H1 (cell line): ENCODE data around the gene ATP6V0D1. TPM values are rescaled to one million over a fixed set of nuclear protein-coding genes. Genes with fewer than 3 reads are reported as not detected.

Experiments
- CTCF ChIA-PET: fragments of 300-600 bp; sonication (Branson Sonifier 250); formaldehyde crosslinking; loops from one replicate; lab custom pipeline; 2021; ENCODE audit not compliant: partially characterized antibody; lab: Charles Lee
- POLR2A ChIA-PET: fragments of 300-600 bp; sonication (Branson Sonifier 250); formaldehyde crosslinking; loops from one replicate; lab custom pipeline; 2021; ENCODE audit warnings: inconsistent platforms; ENCODE audit not compliant: partially characterized antibody; lab: Charles Lee
- DNase-seq, 2 experiments: peaks; one replicate each; pipeline versions ENCODE4 v3.0.0 to v3.0.0-alpha.2; 2010 to 2022; ENCODE audit warnings: low spot score in 2 of 2, low read depth in 1 of 2, mixed read lengths in 1 of 2
- FAIRE-seq: peaks from 2 replicates; lab custom pipeline; 2011; peaks lifted over from hg19 to GRCh38; lab: Jason Lieb, UNC
- H2AFZ ChIP-seq: 2 replicates; pipeline ENCODE4 v1.8.1; 2012; ENCODE audit warnings: low read length, inconsistent platforms
- H2AK5ac ChIP-seq: 2 replicates; pipeline ENCODE4 v1.6.1; 2013; ENCODE audit warnings: low read depth, low read length
- H2BK120ac ChIP-seq: replicated peaks from 2 replicates; pipeline ENCODE3; 2013; ENCODE audit warnings: low read depth, low read length, inconsistent platforms
- H2BK12ac ChIP-seq: 2 replicates; pipeline ENCODE4 v1.6.1; 2013; ENCODE audit warnings: low read depth, low read length
- H2BK15ac ChIP-seq: 2 replicates; pipeline ENCODE4 v1.6.1; 2013; ENCODE audit warnings: low read length
- H2BK20ac ChIP-seq: 2 replicates; pipeline ENCODE4 v1.6.1; 2013; ENCODE audit warnings: low read length
- H2BK5ac ChIP-seq: 2 replicates; pipeline ENCODE4 v1.6.1; 2013; ENCODE audit warnings: low read depth, low read length
- H3K14ac ChIP-seq: 2 replicates; pipeline ENCODE4 v1.6.1; 2013; ENCODE audit warnings: inconsistent platforms; ENCODE audit not compliant: insufficient read length
- H3K18ac ChIP-seq: 2 replicates; pipeline ENCODE4 v1.6.1; 2013; ENCODE audit warnings: low read length; ENCODE audit errors: extremely low read depth
- H3K23ac ChIP-seq: 2 replicates; pipeline ENCODE4 v1.6.1; 2013; ENCODE audit warnings: inconsistent platforms; ENCODE audit not compliant: insufficient read length
- H3K23me2 ChIP-seq: 2 replicates; pipeline ENCODE4 v1.6.1; 2013; ENCODE audit warnings: low read depth, low read length
- H3K27ac ChIP-seq: 2 replicates; pipeline ENCODE4 v1.6.1; 2011; ENCODE audit warnings: low read depth, low read length, inconsistent platforms
- H3K27me3 ChIP-seq, 4 experiments: replicated peaks in 1 of 4; 1 replicate in 1 of 4; 2 replicates in 3 of 4; pipeline versions ENCODE4 v1.6.1 to v1.8.1; 2011 to 2013; ENCODE audit warnings: low read length in 3 of 4, mild to moderate bottlenecking in 3 of 4, inconsistent platforms in 2 of 4, mixed read lengths in 2 of 4, moderate library complexity in 1 of 4; ENCODE audit not compliant: control insufficient read depth in 3 of 4, insufficient read depth in 3 of 4; ENCODE audit errors: extremely low read depth in 1 of 4
- H3K36me3 ChIP-seq, 4 experiments: 2 replicates each; pipeline versions ENCODE4 v1.6.1 to v1.8.1; 2011 to 2013; ENCODE audit warnings: mild to moderate bottlenecking in 4 of 4, low read length in 3 of 4, moderate library complexity in 2 of 4, control low read depth in 1 of 4, inconsistent platforms in 1 of 4; ENCODE audit not compliant: insufficient read depth in 4 of 4, control insufficient read depth in 2 of 4
- H3K4ac ChIP-seq: replicated peaks from 2 replicates; pipeline ENCODE3; 2013; ENCODE audit warnings: low read length, low read depth, mixed read lengths, inconsistent platforms; ENCODE audit not compliant: insufficient read length
- H3K4me1 ChIP-seq, 4 experiments: replicated peaks in 1 of 4; 1 replicate in 1 of 4; 2 replicates in 3 of 4; pipeline versions ENCODE4 v1.6.1 to v1.8.1; 2011 to 2013; ENCODE audit warnings: low read length in 3 of 4, inconsistent platforms in 2 of 4, mixed read lengths in 1 of 4; ENCODE audit not compliant: insufficient read depth in 4 of 4, control insufficient read depth in 3 of 4
- H3K4me2 ChIP-seq, 2 experiments: 2 replicates each; pipeline versions ENCODE4 v1.6.1 to v1.8.1; 2011 to 2013; ENCODE audit warnings: low read depth in 2 of 2, low read length in 2 of 2, control low read depth in 1 of 2, inconsistent platforms in 1 of 2, mild to moderate bottlenecking in 1 of 2; ENCODE audit not compliant: insufficient read depth in 1 of 2
- H3K4me3 ChIP-seq, 4 experiments: fragments of 200-600, 300-600 bp in 1 of 4; sonication (generic), shearing (Covaris generic), sonication (Bioruptor Twin) in 1 of 4; 2 replicates each; pipeline versions ENCODE4 v1.5.1 to v1.8.1; 2011 to 2016; ENCODE audit warnings: low read length in 4 of 4, low read depth in 3 of 4, control low read depth in 2 of 4, inconsistent platforms in 2 of 4, mild to moderate bottlenecking in 2 of 4, mixed read lengths in 1 of 4, moderate library complexity in 1 of 4; ENCODE audit not compliant: insufficient read depth in 2 of 4; ENCODE audit errors: extremely low read depth in 1 of 4
- H3K56ac ChIP-seq: replicated peaks from 2 replicates; pipeline ENCODE3; 2013; ENCODE audit warnings: low read depth, mild to moderate bottlenecking, mixed read lengths, low read length, inconsistent platforms; ENCODE audit not compliant: insufficient read length
- H3K79me1 ChIP-seq: 2 replicates; pipeline ENCODE4 v1.6.1; 2013; ENCODE audit warnings: low read depth, low read length, control low read depth
- H3K79me2 ChIP-seq, 2 experiments: 2 replicates each; pipeline versions ENCODE4 v1.6.1 to v1.8.1; 2012 to 2013; ENCODE audit warnings: low read length in 2 of 2, mild to moderate bottlenecking in 2 of 2, inconsistent platforms in 1 of 2; ENCODE audit not compliant: insufficient read depth in 2 of 2, control insufficient read depth in 1 of 2
- H3K9ac ChIP-seq, 4 experiments: replicated peaks in 1 of 4; 1 replicate in 1 of 4; 2 replicates in 3 of 4; pipeline versions ENCODE4 v1.6.1 to v1.8.1; 2011 to 2013; ENCODE audit warnings: low read depth in 3 of 4, low read length in 3 of 4, control low read depth in 2 of 4, mild to moderate bottlenecking in 2 of 4, moderate library complexity in 2 of 4, inconsistent platforms in 1 of 4; ENCODE audit errors: extremely low read depth in 1 of 4
- H3K9me3 ChIP-seq, 2 experiments: 2 replicates each; pipeline versions ENCODE4 v1.6.1 to v1.8.1; 2012 to 2013; ENCODE audit warnings: mild to moderate bottlenecking in 2 of 2, moderate library complexity in 2 of 2, control low read depth in 1 of 2, inconsistent platforms in 1 of 2, low read depth in 1 of 2, low read length in 1 of 2, mixed read lengths in 1 of 2; ENCODE audit not compliant: insufficient read depth in 2 of 2
- H4K20me1 ChIP-seq, 2 experiments: replicated peaks in 1 of 2; 2 replicates each; pipeline versions ENCODE3 to v1.8.1; 2011 to 2013; ENCODE audit warnings: inconsistent platforms in 2 of 2, low read length in 2 of 2, mild to moderate bottlenecking in 1 of 2; ENCODE audit not compliant: insufficient read depth in 2 of 2, control insufficient read depth in 1 of 2
- H4K5ac ChIP-seq: 2 replicates; pipeline ENCODE4 v1.6.1; 2013; ENCODE audit warnings: low read length, low read depth, mixed read lengths, inconsistent platforms; ENCODE audit not compliant: insufficient read length
- H4K8ac ChIP-seq: 2 replicates; pipeline ENCODE4 v1.8.0; 2013; ENCODE audit warnings: mild to moderate bottlenecking, moderate library complexity, low read length, inconsistent platforms; ENCODE audit not compliant: insufficient read depth; ENCODE audit errors: extremely low read depth
- H4K91ac ChIP-seq: replicated peaks from 2 replicates; pipeline ENCODE3; 2013; ENCODE audit warnings: low read length, mixed read lengths, inconsistent platforms; ENCODE audit not compliant: insufficient read length
- BACH1 ChIP-seq: IDR thresholded peaks from 2 replicates; pipeline ENCODE4 v1.6.1; 2012; ENCODE audit warnings: low read length, improper control_type of control experiment
- EZH2 ChIP-seq: fragments of 200-600 bp; sonication (generic); IDR thresholded peaks from 2 replicates; pipeline ENCODE4 v1.7.1; 2012; ENCODE audit warnings: low read depth, mild to moderate bottlenecking, moderate library complexity, low read length, inconsistent platforms; ENCODE audit not compliant: severe bottlenecking
- RFX5 ChIP-seq: IDR thresholded peaks from 2 replicates; pipeline ENCODE4 v1.6.1; 2011; ENCODE audit warnings: low read depth, low read length, improper control_type of control experiment, borderline replicate concordance
- SRF ChIP-seq: IDR thresholded peaks from 2 replicates; pipeline ENCODE4 v1.6.1; 2011; ENCODE audit warnings: mild to moderate bottlenecking, low read depth, low read length, moderate library complexity
- TEAD4 ChIP-seq: IDR thresholded peaks from 2 replicates; pipeline ENCODE4 v1.6.1; 2012; ENCODE audit warnings: low read depth, low read length, inconsistent platforms, mixed read lengths
- WGBS, 2 experiments: shearing (Covaris generic) in 1 of 2; methylation state at CpG; one replicate each; pipeline versions ENCODE4 v1.1.6 to v1.1.7; 2013 to 2015; ENCODE audit warnings: low lambda C conversion rate in 2 of 2, mixed read lengths in 2 of 2, inconsistent platforms in 1 of 2, low coverage in 1 of 2, missing lambda C conversion rate in 1 of 2; ENCODE audit not compliant: insufficient replicate concordance in 2 of 2, insufficient coverage in 1 of 2, insufficient read length in 1 of 2; ENCODE audit errors: extremely low coverage in 1 of 2, missing lambda C conversion rate in 1 of 2; 5-methylcytosine and 5-hydroxymethylcytosine counted together
- polyA plus RNA-seq, 7 experiments: library from polyadenylated mRNA; depleted of rRNA in 3 of 7; stranded (reverse) in 5 of 7; unstranded in 2 of 7; fragments of >200 nt in 5 of 7; fragments of 200-250 nt in 2 of 7; gene quantifications; 1 replicate in 5 of 7; 2 replicates in 1 of 7; 4 replicates in 1 of 7; pipeline versions ENCODE4 v1.2.1 to v1.2.3, GENCODE V29; 2011 to 2013; ENCODE audit warnings: missing spikeins in 2 of 7, mixed read lengths in 2 of 7
- total RNA-seq: library from RNA; stranded (reverse); fragmentation: NEBNext Ultra II Directional; extraction: Animal tissue kit (Norgen Biotek cat#: 25700); gene quantifications from 2 replicates; pipeline ENCODE4 v1.2.1, GENCODE V29; 2021
- TF ChIP-seq, protein P1 (sequence below): IDR thresholded peaks from 2 replicates; pipeline ENCODE4 v1.6.1; 2012; ENCODE audit warnings: inconsistent platforms
- TF ChIP-seq, protein P2 (sequence below): IDR thresholded peaks from 2 replicates; pipeline ENCODE4 v1.6.1; 2012; ENCODE audit warnings: inconsistent platforms
- TF ChIP-seq, protein P3 (sequence below), 3 experiments: IDR thresholded peaks; 1 replicate in 2 of 3; 2 replicates in 1 of 3; pipeline versions ENCODE4 v1.5.1 to v1.6.1; 2011; ENCODE audit warnings: low read length in 3 of 3, mild to moderate bottlenecking in 3 of 3, inconsistent platforms in 2 of 3, low read depth in 1 of 3, moderate library complexity in 1 of 3; ENCODE audit not compliant: insufficient read depth in 1 of 3; ENCODE audit errors: control extremely low read depth in 1 of 3

The ATP6V0D1 gene
- total and polyA plus RNA-seq, 2 of the 8 experiments (the other 6 are each of a cell fraction or from before 2014, with no cell fraction given): 47.3 to 134 TPM

DNA sequence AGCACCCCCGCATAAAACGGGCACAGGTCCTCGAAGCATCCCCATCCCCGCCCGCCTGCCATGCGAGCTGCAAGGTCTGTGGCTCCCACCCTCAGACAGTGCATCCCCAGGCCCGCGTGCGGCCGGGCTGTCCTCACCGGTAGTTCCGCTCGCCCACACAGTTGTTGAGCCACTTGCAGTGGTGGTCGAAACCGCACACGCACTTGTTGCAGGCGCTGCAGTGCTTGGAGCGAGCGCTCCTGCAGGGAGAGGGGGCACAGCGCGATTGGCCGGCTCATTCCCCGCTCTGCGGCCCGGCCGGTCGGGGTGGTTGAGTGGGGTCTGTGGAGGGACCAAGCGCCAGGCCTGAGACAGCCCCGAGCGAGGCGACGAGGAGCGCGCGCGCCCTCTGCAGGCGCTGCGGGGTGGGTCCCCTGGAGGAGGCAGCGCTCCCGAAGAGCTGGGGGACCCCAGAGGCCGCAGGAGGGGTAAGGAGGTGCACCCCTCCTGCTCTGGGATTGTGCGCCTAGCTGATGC, 81.7 kb downstream of the ATP6V0D1 start:
- no peak for FAIRE-seq
- TF ChIP-seq EZH2 (no peak), BACH1 (no peak; the same call in 1 of the 2 replicates), RFX5 (no peak), SRF (0 out of 2 replicates have a peak, but pooled peaks have one; percentile 24), TEAD4 (no peak)
- TF ChIP-seq, protein P1, sequence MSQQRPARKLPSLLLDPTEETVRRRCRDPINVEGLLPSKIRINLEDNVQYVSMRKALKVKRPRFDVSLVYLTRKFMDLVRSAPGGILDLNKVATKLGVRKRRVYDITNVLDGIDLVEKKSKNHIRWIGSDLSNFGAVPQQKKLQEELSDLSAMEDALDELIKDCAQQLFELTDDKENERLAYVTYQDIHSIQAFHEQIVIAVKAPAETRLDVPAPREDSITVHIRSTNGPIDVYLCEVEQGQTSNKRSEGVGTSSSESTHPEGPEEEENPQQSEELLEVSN: peak; percentile 23; the same call in 1 of the 2 replicates
- TF ChIP-seq, protein P2, sequence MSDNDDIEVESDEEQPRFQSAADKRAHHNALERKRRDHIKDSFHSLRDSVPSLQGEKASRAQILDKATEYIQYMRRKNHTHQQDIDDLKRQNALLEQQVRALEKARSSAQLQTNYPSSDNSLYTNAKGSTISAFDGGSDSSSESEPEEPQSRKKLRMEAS: no peak; the same call in 1 of the 2 replicates
- TF ChIP-seq, protein P3, sequence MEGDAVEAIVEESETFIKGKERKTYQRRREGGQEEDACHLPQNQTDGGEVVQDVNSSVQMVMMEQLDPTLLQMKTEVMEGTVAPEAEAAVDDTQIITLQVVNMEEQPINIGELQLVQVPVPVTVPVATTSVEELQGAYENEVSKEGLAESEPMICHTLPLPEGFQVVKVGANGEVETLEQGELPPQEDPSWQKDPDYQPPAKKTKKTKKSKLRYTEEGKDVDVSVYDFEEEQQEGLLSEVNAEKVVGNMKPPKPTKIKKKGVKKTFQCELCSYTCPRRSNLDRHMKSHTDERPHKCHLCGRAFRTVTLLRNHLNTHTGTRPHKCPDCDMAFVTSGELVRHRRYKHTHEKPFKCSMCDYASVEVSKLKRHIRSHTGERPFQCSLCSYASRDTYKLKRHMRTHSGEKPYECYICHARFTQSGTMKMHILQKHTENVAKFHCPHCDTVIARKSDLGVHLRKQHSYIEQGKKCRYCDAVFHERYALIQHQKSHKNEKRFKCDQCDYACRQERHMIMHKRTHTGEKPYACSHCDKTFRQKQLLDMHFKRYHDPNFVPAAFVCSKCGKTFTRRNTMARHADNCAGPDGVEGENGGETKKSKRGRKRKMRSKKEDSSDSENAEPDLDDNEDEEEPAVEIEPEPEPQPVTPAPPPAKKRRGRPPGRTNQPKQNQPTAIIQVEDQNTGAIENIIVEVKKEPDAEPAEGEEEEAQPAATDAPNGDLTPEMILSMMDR (IDR thresholded peaks at IDR 0.05; ENCODE audit: control extremely low read depth in 1 of 3, insufficient read depth in 1 of 3, low read depth in 1 of 3, low read length in 3 of 3): peak in 2 of 3 experiments; percentile 86 to 96; a peak in 3 of 4 replicates

More for the DNA sequence above, 81.7 kb downstream of the ATP6V0D1 start:
- Histone ChIP-seq H2AFZ (no peak overlapping the region), H3K9ac (no peak overlapping the region), H3K79me1 (no peaks in the 10 kb centered on the region), H3K56ac (no peak overlapping the region), H2BK20ac (no peak overlapping the region), H3K4ac (no peak overlapping the region), H3K4me2 (peak overlapping the region; percentile 1 to 47; a peak in 2 of 4 replicates), H3K18ac (no peak overlapping the region), H3K27ac (no peak overlapping the region), H3K36me3 (no peaks in the 10 kb centered on the region), H4K8ac (peak overlapping the region; percentile 77; the same call in 1 of the 2 replicates), H4K91ac (no peak overlapping the region), H3K9me3 (no peaks in the 10 kb centered on the region), H3K4me3 (no peak overlapping the region; a peak in 2 of 8 replicates), H3K14ac (no peak overlapping the region), H4K5ac (no peak overlapping the region), H3K23me2 (peaks cover 2% of the 10 kb centered on the region; the same call in 1 of the 2 replicates), H4K20me1 (peaks cover 2 to 6% of the 10 kb centered on the region in 2 experiments), H3K23ac (no peak overlapping the region), H2BK12ac (no peak overlapping the region), H2AK5ac (no peak overlapping the region), H3K79me2 (no peaks in the 10 kb centered on the region), H2BK15ac (0 out of 2 replicates have a peak overlapping the region, but pooled peaks have one; percentile 29), H3K4me1 (peaks cover 0 to 31% (median 21%) of the 10 kb centered on the region in 4 experiments; a peak in 6 of 7 replicates), H3K27me3 (peaks cover 12 to 27% (median 23%) of the 10 kb centered on the region in 4 experiments), H2BK120ac (no peak overlapping the region), H2BK5ac (no peak overlapping the region)
- POLR2A ChIA-PET: interaction anchor here (1.0 to 2.3 kb wide), 3 partner anchors 9 to 22 kb away, joined by 3 to 5 read pairs (median 5); no protein-coding TSS in a partner anchor
- WGBS, 2 experiments: 32% methylated on average over 42 of the region's 42 CpGs; no CpG with 5 or more reads in 1 of the 2 experiments
- CTCF ChIA-PET: interaction anchor here (0.6 to 32.4 kb wide), 48 partner anchors 11 to 263 kb away, joined by 3 to 476 read pairs (median 4); partner anchors contain the start of genes HSD11B2, HSF4, KCTD19 and LRRC36
- peak; percentile 49 to 95 for DNase-seq
